WERI-Rb-1 (cell line): Measurements from ENCODE around the gene P2RY2.

Source experiments
- DNase-seq: peaks from one replicate; pipeline ENCODE4 v3.0.0-alpha.2; 2020
- H3K27ac ChIP-seq: fragments of 250-450 bp; sonication (Bioruptor Pico); 2 replicates; pipeline ENCODE4 v1.5.1; 2020; ENCODE audit warnings: mild to moderate bottlenecking, moderate library complexity
- H3K27me3 ChIP-seq: fragments of 250-450 bp; sonication (Bioruptor Pico); 2 replicates; pipeline ENCODE4 v1.5.1; 2021; ENCODE audit warnings: mild to moderate bottlenecking, low read depth, moderate library complexity; ENCODE audit not compliant: insufficient read depth, severe bottlenecking
- H3K36me3 ChIP-seq: fragments of 250-450 bp; sonication (Bioruptor Pico); 2 replicates; pipeline ENCODE4 v1.5.1; 2020; ENCODE audit warnings: mild to moderate bottlenecking, moderate library complexity
- H3K4me3 ChIP-seq: 2 replicates; pipeline ENCODE4 v1.5.1; 2011; ENCODE audit warnings: low read depth, mild to moderate bottlenecking, control low read depth, low read length
- H3K9me3 ChIP-seq: fragments of 250-450 bp; sonication (Bioruptor Pico); 2 replicates; pipeline ENCODE4 v1.5.1; 2021; ENCODE audit warnings: mild to moderate bottlenecking, moderate library complexity; ENCODE audit not compliant: severe bottlenecking
- TF ChIP-seq, protein P1 (sequence below): IDR thresholded peaks from 2 replicates; pipeline ENCODE4 v1.5.1; 2011; ENCODE audit warnings: low read depth, mild to moderate bottlenecking, control low read depth, inconsistent platforms, low read length

Gene P2RY2

DNA sequence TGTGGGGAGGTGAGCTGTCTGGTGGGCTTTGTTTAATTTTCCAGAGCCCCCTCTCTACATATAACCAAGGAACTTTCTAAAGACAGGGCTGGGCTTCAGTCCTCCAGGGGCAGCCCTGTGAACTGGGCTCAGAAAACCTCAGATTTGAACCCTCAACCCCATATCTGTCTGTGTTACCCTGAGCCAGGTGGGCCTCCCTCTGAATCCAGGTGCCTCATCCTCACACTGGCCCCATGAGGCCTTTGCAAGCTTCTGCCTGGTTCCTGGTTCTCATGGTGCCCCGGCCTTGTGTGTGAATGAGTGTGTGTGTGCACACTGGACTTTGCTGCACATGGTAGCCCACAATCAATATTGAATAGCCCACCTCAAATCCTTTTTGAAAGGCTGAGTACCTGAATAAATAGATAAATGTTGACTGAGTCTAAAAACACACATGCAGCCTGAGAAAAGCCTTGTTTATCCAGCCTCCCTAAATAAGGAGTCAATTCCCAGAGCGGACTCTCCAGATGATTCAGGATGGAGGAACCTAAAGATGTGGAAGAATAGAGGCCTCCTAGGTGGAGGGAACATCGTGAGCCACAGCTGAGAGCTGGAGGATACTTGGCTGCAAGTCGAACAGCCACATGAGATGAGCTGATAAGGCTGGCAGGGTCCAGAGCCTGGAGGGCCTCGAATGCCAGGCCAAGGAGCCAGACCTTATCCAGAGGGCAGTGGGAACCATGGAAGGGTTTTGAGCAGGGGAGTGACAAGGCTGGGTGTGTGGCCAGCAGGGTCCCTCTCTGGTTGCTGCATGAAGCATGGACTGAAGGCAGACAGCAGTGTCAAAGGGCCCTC, 28.1 kb upstream of the P2RY2 start:
- Histone ChIP-seq H3K27ac (no peak overlapping the region), H3K36me3 (no peaks in the 10 kb centered on the region), H3K27me3 (no peaks in the 10 kb centered on the region), H3K4me3 (no peak overlapping the region), H3K9me3 (no peaks in the 10 kb centered on the region)
- DNase-seq: no peak
- TF ChIP-seq, protein P1, sequence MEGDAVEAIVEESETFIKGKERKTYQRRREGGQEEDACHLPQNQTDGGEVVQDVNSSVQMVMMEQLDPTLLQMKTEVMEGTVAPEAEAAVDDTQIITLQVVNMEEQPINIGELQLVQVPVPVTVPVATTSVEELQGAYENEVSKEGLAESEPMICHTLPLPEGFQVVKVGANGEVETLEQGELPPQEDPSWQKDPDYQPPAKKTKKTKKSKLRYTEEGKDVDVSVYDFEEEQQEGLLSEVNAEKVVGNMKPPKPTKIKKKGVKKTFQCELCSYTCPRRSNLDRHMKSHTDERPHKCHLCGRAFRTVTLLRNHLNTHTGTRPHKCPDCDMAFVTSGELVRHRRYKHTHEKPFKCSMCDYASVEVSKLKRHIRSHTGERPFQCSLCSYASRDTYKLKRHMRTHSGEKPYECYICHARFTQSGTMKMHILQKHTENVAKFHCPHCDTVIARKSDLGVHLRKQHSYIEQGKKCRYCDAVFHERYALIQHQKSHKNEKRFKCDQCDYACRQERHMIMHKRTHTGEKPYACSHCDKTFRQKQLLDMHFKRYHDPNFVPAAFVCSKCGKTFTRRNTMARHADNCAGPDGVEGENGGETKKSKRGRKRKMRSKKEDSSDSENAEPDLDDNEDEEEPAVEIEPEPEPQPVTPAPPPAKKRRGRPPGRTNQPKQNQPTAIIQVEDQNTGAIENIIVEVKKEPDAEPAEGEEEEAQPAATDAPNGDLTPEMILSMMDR: no peak

DNA sequence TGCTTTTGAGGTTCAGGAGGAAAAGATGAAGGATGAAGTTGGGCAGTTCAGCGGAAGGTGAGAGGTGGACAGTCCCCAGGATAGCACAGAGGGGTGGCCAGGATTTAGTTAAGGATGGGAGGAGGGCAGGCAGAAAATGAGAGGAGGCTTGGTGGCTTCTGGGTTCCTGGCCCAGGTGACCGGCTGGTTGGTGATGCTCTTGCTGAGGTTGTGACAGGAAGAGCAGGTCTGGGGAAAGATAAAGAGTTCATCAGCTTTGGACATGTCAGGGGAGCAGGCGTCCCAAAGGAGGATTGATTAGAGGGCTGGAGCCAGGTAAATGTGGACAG, 27.6 kb upstream of the P2RY2 start:
- H3K9me3 ChIP-seq: no peaks in the 10 kb centered on the region
- no peak overlapping the region for H3K27ac ChIP-seq
- H3K4me3 ChIP-seq: no peak overlapping the region
- no peaks in the 10 kb centered on the region for H3K36me3 ChIP-seq
- DNase-seq: no peak
- H3K27me3 ChIP-seq: no peaks in the 10 kb centered on the region
- TF ChIP-seq, protein P1: no peak

- no peak overlapping the region for H3K4me3 ChIP-seq
- H3K9me3 ChIP-seq: no peaks in the 10 kb centered on the region
- TF ChIP-seq, protein P1: no peak
- no peaks in the 10 kb centered on the region for H3K36me3 ChIP-seq
- no peaks in the 10 kb centered on the region for H3K27me3 ChIP-seq
- no peak overlapping the region for H3K27ac ChIP-seq
- no peak for DNase-seq
Measured at GRCh38 chr11:73191151-73191550, 26.9 kb upstream of the P2RY2 start.

DNA sequence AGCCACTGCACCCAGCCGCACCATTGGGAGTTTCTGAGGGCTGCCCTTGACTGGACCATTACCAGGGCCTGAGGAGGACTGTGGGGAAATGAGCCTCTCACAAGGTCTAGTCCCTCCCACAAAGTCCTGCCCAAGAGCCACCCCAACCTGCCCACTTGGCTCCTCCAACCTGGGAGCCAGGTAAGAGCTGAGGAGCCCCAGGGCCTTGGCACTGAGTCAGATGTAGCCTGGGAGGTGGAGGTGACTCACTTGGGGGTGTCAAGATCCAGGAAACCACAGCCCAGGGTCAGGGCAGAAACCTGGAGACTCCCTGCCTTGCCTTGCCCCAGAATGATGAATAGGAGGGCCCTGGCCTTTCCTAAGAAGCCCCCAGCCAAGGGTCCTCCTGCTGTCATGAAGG, 25.8 kb upstream of the P2RY2 start:
- TF ChIP-seq, protein P1: no peak
- Histone ChIP-seq H3K4me3 (no peak overlapping the region), H3K9me3 (no peaks in the 10 kb centered on the region), H3K27me3 (no peaks in the 10 kb centered on the region), H3K36me3 (no peaks in the 10 kb centered on the region), H3K27ac (no peak overlapping the region)
- DNase-seq: no peak

DNA sequence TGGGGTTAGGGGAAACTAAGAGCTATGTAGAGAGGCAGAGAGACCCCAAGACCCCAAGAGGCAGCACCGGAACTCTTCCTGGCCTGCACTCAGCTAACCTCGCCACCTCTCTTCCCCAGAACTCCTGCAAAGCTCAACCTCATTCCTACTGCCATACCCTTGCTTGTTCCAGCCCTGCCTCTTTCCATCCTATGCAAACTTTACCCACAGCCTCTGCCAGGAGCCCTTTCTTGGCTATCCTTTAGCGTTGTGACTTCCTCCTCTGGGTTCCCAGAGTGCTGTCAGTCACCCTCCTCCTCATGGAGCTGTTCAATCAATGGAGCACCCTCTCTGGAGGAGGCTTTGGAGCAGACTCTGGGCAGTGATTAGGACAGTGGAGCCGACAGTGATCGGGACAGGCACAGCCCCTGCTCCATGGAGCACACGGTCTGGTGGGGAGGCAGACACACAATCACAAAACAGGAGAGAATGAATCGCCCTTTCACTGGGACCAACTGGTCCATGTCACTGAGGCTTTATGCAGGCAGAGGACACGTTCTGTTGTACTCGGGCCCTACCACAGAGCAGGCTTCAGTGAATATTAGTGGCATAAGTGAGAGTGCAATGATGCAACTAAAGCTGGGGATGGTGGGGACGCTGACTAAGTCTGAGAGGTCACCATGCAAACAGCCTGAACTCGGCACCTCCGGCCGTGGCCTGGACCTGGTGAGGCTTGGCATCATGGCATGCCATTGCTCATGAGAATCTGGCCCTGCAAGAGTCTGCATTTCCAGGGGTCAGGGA, 24.6 kb upstream of the P2RY2 start:
- Histone ChIP-seq H3K4me3 (no peak overlapping the region), H3K36me3 (no peaks in the 10 kb centered on the region), H3K9me3 (no peaks in the 10 kb centered on the region), H3K27ac (no peak overlapping the region), H3K27me3 (no peaks in the 10 kb centered on the region)
- TF ChIP-seq, protein P1: no peak
- no peak for DNase-seq
